Lower leg skin (tissue), 4 donors: Measurements from ENCODE around the gene TFRC. TPM values are rescaled to one million over a fixed set of nuclear protein-coding genes. Genes with fewer than 3 reads are reported as not detected.
"Not testable (repeated sequence)": the region's sequence is repeated elsewhere in the genome, so short reads cannot be mapped to it uniquely, and the experiment has no call there.

Experiments
- DNase-seq, 2 donors: peaks; one replicate each; pipeline ENCODE4 v3.0.0-alpha.2; 2019; ENCODE audit warnings: low spot score in 2 of 2
- H3K4me3 ChIP-seq: fragments of 200-600 bp; sonication (generic); 2 replicates; pipeline ENCODE4 v1.5.1; 2017; ENCODE audit warnings: mild to moderate bottlenecking, low read depth; ENCODE audit not compliant: poor library complexity, severe bottlenecking
- CTCF ChIP-seq, 3 donors: fragments of 450-650 bp; IDR thresholded peaks; one replicate each; pipeline ENCODE4 v1.5.1; 2016; ENCODE audit warnings: antibody characterized with exemption in 3 of 3, mild to moderate bottlenecking in 3 of 3, moderate library complexity in 2 of 3
- POLR2A ChIP-seq, 2 donors: fragments of 450-650 bp; IDR thresholded peaks; one replicate each; pipeline ENCODE4 v1.6.1; 2016 to 2017; ENCODE audit warnings: antibody characterized with exemption in 2 of 2, mild to moderate bottlenecking in 1 of 2, moderate library complexity in 1 of 2
- WGBS, 2 donors: methylation state at CpG; one replicate each; pipeline ENCODE4 v1.1.5; 2018; 5-methylcytosine and 5-hydroxymethylcytosine counted together
- intact Hi-C: fragments of 100-400 bp; cut with DNase I; formaldehyde crosslinking; loops from one replicate; pipeline ENCODE4 v1.15.0; 2023; ENCODE audit warnings: low total_unique reads
- total RNA-seq, 4 donors: library from RNA; depleted of rRNA; stranded (reverse); fragments of >200 nt; gene quantifications; one replicate each; pipeline ENCODE4 v1.1.0, GENCODE V29; 2016

Gene TFRC
- total RNA-seq, 4 donors from 2014 or later = 48.3 to 73.5 (median 59.6) TPM

- intact Hi-C loops = no loop called here
- no peak overlapping the region for H3K4me3 ChIP-seq
- 47 to 50% methylated on average over 7 of the region's 7 CpGs for WGBS, 2 donors
- DNase-seq = no peak
- TF ChIP-seq CTCF (IDR thresholded peaks at IDR 0.05) (no peak), POLR2A (IDR thresholded peaks at IDR 0.05) (no peak)
Observed at GRCh38 chr3:196111939-196112386, 30.1 kb upstream of the TFRC start.

GRCh38 chr3:196108075-196108743 lies 26.3 kb upstream of the TFRC start:
- peak in 1 of 2 donors; percentile 24 for DNase-seq
- no peak for TF ChIP-seq POLR2A (IDR thresholded peaks at IDR 0.05)
- no peak for TF ChIP-seq CTCF (IDR thresholded peaks at IDR 0.05)
- WGBS, 2 donors = 50 to 52% methylated on average over 13 of the region's 13 CpGs
- intact Hi-C loops = no loop called here
- H3K4me3 ChIP-seq = no peak overlapping the region

- 88 to 95% methylated on average over 12 of the region's 12 CpGs for WGBS, 2 donors
- DNase-seq, H3K4me3 ChIP-seq, intact Hi-C loops: not testable (repeated sequence)
Observed at GRCh38 chr3:196104707-196105106, 22.8 kb upstream of the TFRC start.

- DNase-seq, H3K4me3 ChIP-seq, intact Hi-C loops: not testable (repeated sequence)
- 46 to 55% methylated on average over 8 of the region's 8 CpGs for WGBS, 2 donors
Observed at GRCh38 chr3:196098365-196098980, 16.6 kb upstream of the TFRC start.

- WGBS, 2 donors = 43 to 57% methylated on average over 5 of the region's 5 CpGs
- no peak overlapping the region for H3K4me3 ChIP-seq
Observed at GRCh38 chr3:196097373-196098154, 15.7 kb upstream of the TFRC start.

GRCh38 chr3:196096382-196096953 lies 14.6 kb upstream of the TFRC start:
- no peak for TF ChIP-seq POLR2A (IDR thresholded peaks at IDR 0.05)
- TF ChIP-seq CTCF (IDR thresholded peaks at IDR 0.05) = no peak
- intact Hi-C loops = no loop called here
- DNase-seq = peak in 1 of 2 donors; percentile 26
- 41 to 42% methylated on average over 11 of the region's 11 CpGs for WGBS, 2 donors
- no peak overlapping the region for H3K4me3 ChIP-seq

More at GRCh38 chr3:196097373-196098154, 15.7 kb upstream of the TFRC start:
- intact Hi-C loops = no loop called here
- no peak for DNase-seq
- no peak for TF ChIP-seq POLR2A (IDR thresholded peaks at IDR 0.05)
- no peak for TF ChIP-seq CTCF (IDR thresholded peaks at IDR 0.05)
